Measurements from ENCODE around the gene PDS5B.
A peak's percentile ranks its signal among the peaks of the same experiment; 100 is the strongest.

Gene PDS5B

DNA sequence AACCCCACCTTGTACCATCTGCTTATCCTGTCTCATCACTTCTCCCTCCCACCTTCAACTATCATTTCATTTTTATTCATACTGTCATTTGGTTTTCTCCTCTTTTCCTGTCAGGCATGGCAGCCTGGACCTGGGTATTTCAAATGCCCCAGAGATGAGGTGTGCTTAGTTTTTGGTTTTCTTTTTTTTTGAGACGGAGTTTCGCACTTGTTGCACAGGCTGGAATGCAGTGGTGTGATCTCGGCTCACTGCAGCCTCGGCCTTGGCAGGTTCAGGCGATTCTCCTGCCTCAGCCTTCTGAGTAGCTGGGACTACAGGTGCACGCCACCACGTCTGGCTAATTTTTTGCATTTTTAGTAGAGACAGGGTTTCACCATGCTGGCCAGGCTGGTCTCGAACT, 5.8 kb downstream of the PDS5B start:
- no peak for DNase-seq (ENCODE audit: low spot score)

DNA sequence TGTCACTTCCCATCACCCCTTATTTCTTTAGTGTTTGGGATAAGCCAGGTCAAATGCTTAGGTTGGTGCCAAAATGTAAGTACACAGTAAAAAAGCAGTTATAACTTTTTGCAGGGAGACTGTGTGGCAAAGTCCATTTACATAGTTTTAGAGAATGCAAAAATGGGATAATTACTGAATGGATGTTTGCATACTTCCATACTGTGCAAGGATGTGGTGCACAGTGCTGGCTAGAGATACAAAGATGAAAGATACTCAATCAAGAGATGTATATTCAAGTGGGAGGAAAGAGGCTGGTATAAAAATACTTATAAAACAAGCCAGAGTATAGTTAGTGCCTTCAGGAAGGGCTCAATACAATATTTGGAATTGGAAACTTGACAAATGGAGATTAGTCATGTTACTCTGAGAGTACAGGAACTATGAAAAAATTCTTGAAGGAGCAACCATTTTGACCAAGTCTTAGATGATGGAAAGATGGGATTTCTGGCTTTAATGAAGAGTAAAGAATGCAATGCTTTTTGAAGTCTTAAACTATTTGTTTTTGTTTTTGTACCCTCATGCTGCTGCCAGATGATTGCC, 8.0 kb downstream of the PDS5B start:
- DNase-seq (ENCODE audit: low spot score) = no peak

DNA sequence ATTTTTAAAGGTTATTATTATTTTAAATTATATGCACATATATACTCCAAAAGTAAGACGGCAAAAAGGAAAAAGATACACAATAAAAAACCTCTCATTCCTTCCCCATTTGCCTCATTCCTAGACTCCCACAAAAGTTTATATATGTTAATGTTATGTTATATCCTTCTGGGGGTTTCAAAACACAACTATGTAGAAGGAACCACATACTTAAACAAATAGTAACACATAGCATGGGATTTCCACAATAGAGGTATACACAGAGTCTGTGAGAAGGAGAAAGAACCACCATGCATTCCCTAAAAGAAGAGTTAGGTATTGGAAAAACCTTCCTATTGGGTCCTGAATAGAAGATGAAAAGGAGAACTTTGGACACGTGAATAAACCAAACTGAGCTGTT, 9.1 kb downstream of the PDS5B start:
- DNase-seq (ENCODE audit: low spot score) = no peak

DNA sequence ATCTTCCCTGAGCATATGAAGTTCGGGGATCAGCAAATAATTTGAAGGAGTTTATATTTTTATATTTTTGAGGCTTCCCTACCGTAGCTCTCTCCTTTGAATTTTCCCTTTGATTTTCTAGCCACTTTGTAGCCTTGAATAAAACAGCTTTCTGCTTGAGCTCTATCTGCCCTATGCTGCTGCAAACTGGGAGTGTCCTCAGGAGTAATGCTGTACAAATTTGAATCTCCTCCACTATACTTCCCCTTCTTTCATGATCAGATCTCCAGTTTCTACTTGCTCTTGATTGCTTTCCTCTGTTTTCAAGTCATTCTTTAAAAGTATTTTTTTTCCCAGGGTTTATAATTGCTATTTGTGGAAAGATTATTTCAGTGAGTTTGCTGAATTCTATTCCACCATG, 14.6 kb downstream of the PDS5B start:
- DNase-seq (ENCODE audit: low spot score) = no peak

DNA sequence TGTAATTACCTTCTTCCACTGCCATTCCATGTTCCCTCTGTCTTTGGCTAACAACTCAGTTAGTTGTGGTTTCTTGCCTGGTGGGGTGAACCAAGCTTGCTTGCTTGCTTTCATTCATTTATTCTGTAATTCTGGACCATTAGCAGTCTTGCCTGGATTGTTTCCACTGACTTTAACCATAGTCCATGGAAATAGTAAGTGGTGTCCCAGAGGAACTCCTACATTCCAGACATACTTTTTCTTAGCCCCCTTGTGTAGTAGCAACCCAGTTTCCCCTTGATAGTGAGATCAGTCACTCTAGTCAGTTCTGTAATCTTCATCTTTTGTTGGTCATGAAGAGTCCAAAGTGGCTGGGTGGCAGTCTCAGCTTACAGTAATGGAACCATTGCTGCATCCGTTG, 23.2 kb downstream of the PDS5B start:
- DNase-seq (ENCODE audit: low spot score) = no peak

DNA sequence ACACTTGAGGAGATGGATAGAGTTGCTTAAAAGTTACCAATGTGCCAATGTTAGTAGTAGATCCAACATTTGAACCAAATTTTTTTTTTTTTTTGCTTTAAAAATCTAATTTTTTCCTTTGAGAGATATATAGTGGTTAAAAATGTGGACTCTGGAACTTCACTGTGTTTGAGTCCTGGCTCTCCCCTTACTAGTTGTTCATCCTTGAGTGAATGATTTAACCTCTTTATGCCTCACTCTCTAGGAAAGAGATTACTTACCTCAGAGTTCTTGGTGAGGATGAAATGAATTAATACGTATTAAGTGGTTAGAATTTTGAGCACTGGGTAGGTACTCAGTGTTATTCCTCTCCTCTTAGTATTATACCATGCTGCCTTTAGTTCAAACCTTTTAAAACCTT, 24.3 kb downstream of the PDS5B start:
- DNase-seq (ENCODE audit: low spot score) = no peak

DNA sequence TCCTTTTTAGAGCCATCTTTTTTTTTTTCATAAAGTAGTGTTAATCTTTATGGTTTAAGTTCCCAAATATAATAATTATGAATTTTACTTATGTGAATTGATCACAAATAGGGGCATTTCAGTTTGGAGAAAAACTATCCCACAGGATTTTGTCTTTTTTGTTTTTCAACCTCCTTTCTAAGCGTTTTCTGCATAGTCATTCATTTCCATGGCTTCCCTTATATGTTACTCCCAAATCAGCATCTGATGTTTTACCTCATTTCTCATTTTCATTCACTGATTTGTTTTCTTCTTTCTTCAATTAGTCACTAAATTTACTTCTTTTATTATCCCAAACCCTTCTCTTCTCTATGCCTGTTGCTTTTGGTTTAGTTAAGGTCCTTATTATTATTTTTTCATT, 24.7 kb downstream of the PDS5B start:
- no peak for DNase-seq (ENCODE audit: low spot score)

DNA sequence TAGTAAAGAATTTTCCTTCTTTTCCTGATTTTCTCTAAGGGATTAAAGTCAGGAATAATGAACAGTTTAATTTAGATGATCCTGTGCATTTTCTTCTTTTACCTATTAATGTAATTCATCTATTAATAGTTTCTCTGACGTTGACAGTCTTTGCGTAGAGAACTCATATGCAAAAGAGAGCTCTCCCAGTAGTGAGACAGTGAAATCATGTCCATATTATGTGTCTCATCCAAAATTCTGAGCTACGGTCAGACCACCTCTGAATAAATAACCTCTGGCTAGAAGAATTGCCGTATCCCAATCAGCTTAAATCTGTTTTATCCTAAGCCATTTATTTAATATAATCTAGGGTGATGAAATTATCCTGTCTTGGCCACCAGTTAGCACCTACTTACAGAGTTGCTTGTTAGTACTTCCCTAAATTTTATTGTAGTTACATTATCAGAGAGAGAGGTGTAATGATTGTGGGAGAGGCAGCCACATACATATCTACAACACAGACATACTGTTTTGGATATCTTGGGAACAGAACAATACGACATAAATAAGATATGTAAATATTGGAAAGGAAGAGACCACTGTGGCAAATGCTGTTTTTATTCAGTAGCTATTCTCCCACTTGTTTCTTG, 30.7 kb downstream of the PDS5B start:
- DNase-seq (ENCODE audit: low spot score) = no peak

DNA sequence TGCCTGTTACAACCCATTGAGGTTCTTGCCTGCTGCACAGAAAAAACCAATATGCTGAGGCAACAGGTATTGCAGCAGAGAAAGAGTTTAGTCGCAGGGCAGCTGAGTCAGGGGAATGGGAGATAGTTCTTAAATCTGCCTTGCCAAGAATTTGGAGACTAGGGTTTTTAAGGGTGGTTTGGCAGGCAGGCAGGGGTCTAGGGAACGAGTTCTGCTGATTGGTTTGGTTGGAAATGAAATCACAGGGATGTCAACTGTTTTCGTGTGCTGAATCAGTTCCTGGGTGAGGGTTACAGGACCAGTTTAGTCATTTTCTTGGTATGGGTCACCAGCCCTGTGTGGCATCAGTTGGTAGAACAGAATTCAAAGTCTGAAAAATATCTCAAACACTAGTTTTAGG, 36.6 kb downstream of the PDS5B start:
- no peak for DNase-seq (ENCODE audit: low spot score)

DNA sequence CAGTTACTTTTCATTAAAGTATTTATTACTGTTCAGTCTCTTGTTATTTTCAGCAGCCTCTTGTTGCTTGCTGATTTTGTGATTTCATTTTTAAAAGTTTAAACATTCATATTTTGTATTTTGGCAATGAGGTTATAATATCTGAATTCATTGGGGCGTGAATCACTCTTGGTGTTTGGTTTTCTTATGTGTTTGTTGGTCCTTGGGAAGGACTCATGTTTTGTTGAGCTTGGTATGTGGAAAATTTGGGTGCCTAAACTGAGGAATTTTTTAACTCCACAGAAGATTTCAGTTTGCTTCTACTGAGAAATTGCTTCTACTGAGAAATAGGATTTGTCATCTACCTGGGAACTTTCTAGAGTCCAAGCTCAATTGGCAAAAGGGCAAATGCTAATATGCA, 38.2 kb downstream of the PDS5B start:
- DNase-seq (ENCODE audit: low spot score) = no peak

DNA sequence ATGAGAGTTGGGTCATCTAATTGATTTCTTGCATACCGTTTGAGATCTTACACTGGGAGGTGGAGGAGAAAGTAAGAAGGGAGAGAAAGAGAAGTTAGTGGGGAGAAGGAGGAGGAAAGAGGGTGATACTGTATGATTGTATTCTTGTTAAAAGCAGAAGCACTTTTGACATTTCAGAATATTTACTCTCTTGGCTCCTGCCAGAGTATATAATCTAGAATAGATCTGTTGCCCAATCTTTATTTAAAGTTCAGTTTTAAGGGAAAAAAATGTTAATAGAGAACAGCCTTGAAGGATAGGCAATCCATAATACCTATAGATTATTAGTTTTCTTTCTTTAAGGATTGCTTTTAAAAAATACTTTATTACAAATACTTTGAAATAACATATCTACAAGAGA, 41.5 kb downstream of the PDS5B start:
- no peak for DNase-seq (ENCODE audit: low spot score)

DNA sequence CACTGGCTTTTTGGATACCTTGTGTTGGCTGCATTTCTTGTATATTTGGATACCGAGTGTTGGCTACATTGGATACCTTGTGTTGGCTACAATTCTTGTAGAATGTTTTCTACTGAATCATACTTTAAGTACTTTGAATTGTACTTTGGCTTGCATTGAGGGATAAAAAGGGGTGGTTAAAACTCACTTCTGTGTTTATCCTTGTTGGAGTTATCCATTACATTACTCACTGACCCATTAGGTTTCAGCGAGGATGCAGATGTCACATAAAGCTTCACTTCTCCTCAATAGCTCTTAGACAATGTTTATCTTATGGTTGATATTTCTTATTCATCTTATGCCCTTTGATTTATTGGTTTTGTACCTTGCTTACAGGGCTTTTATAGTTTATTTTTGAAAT, 43.1 kb downstream of the PDS5B start:
- DNase-seq (ENCODE audit: low spot score) = no peak

DNA sequence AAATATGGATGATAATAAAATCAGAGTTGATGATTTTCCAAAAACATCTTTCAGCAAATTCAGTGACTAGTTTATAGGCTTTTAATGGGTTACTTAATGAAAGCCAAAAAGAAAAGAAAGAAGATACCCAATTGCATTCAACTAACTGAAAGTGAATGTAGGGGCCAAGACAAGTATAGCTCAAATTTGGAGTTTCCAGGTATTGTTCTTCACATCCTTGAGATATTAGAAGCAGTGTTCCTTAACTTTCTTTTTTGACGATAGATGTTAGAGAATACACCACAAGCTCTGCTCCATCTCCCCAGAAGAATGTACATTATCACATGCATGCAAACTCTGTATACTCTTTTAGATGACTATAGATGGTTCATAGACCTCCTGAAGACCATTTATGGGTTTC, 43.6 kb downstream of the PDS5B start:
- DNase-seq (ENCODE audit: low spot score) = no peak

DNA sequence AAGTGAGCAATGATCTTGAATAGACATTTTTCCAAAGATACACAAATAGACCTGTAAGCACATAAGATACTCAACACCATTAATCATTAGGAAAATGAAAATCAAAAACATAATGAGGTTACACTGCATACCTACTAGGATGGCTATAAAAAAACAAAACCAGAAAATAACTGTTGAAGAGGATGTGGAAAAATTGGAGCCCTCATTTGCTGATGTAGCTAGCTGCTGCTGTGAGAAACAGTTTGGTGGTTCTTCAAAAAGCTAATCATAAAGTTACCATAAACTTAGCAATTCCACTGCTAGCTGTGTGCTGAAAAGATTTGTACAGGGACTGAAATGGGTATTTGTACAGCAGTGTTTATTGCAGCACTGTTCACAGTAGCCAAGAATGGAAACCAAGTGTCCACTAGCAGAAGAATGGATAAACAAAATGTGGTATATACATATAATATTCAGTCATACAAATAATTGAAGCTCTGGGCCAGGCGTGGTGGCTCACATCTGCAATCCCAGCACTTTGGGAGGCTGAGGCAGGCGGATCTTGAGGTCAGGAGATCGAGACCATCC, 46.2 kb downstream of the PDS5B start:
- no peak for DNase-seq (ENCODE audit: low spot score)

DNA sequence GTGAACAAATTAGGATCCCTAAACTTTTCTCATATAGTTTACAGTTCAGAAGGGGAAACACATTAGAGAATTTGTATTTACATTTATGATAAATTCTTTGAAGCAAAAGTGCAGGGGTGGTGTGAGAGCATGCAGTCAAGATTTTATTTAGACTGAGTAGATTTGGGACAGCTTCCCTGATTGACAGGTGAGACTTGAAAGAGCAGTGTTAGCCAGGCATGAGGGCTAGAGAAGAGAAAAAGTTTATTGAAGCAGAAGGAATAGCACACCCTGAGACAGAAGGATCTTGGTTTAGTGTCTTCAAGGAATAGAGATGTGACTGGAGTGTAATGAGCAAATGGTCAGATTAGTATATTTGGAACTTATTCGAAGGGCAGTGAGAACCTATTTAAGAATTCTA, 50.5 kb downstream of the PDS5B start:
- DNase-seq (ENCODE audit: low spot score) = no peak

DNA sequence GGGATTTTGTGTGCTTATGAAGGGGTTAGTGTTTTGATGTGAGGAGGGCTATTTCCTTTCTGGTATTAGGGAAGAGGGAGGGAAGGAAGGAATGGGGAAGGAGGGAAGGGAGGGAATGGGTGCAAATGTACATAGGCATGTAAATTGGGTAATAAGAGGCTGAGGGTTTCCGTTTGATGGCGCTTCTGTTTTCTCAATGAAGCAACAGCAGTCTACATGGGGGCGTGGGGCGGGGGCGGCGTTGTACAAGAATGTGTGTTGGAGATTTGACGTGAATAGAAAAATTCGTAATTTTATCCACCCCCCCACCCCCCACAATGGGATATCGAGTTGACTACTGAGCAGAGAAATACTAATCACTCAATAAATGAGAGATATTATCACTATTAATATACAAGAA, 52.5 kb downstream of the PDS5B start:
- no peak for DNase-seq (ENCODE audit: low spot score)

DNA sequence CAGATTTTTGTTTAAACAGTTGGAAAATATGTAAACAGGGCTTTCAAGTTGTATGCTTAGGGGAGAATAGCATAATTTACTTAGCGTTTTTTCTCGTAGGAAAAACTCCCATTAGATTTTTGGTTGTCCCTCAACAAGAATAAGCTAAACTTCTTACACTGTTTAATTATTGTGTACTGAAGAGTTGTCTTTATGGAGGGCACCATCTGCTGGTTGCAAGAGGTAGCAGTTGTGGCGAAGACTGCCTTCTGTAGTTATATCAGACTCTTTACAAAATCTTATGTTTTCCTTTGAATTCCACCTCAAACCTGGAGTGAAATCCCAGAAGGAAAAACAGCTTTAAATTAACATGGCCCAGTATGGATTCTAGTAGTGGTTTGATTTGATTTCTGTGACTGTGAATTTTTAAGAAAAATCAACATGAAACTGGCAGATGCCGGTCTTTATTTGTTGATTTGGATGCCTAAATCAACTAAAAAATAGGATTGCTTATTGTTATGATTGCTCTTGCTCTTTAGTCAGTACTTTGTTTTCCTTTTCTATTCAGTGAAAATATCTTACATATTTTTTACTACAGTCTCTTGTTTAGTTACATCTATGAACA, 53.4 kb downstream of the PDS5B start:
- DNase-seq (ENCODE audit: low spot score) = peak; percentile 68

DNA sequence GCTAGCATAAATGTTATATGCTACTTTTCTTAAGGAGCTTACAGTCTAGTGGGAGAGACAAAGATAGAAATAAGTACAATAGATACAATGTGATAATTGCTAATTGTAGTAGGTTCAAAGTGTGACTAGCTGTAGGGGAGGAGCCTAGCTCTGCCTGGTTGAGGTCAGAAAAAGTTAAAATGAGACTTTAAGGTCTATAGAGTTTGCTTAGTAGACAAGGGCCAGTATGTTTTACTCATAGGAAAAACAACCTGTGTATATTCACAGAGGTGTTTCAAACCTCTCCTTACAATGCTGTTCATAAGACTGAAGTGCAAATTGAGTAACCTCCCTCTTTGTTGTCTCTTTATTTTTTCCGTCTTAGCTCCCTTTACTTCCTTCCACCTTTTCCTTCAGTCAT, 56.1 kb downstream of the PDS5B start:
- no peak for DNase-seq (ENCODE audit: low spot score)

DNA sequence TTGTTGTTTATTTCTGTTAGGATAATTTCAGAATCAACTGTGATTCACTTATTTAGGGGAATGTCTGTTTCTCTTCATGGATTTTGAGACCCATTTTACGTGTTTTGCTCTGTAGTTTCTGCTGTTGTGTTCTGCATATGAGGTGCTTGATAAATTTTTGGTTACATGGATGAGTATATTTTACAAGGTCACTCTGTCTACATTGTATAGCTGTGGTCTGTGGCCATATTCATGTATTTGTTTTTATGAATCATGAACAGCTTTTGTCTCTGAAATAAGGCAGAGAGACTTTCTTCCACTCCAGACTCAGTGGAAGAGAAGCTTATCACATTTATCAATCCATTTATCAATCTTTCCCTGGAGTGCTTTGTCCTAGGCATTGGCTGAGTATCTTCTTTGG, 56.6 kb downstream of the PDS5B start:
- no peak for DNase-seq (ENCODE audit: low spot score)

DNA sequence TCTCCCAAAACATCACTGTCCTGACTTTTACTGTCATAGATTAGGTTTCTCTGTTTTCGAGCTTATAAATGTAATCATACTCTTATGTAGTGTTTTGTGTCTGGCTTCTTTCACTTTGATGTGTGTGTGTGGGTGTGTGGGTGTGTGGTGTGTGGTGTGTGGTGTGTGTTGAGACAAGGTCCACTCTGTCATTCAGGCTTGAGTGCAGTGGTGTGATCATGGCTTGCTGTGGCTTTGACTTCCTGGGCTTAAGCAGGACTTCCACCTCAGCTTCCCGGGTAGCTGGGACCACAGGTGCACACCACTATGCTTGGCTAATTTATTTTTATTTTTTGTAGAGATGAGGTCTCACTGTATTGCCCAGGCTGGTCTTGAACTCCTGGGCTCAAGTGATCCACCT, 59.6 kb downstream of the PDS5B start:
- DNase-seq (ENCODE audit: low spot score) = no peak

DNA sequence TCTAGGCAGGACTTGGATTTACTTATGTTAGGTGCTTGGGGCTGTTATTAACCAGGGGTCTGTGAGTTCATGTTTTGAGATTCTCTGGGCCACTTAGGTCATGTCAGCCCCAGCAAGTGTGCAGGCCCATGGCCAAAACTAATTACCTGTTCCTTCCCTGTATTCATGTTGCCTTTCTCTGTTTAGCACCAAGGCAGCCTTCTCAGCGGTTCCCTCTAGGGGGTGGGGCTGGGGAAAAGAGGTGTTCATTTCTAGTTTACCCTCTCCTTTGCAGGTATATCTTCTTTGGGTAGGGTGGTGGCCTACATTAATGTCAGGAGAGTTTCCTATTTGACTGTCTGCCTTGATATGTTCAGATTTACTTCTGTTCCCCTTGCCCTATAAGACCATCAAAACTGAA, 61.7 kb downstream of the PDS5B start:
- DNase-seq (ENCODE audit: low spot score) = no peak

DNA sequence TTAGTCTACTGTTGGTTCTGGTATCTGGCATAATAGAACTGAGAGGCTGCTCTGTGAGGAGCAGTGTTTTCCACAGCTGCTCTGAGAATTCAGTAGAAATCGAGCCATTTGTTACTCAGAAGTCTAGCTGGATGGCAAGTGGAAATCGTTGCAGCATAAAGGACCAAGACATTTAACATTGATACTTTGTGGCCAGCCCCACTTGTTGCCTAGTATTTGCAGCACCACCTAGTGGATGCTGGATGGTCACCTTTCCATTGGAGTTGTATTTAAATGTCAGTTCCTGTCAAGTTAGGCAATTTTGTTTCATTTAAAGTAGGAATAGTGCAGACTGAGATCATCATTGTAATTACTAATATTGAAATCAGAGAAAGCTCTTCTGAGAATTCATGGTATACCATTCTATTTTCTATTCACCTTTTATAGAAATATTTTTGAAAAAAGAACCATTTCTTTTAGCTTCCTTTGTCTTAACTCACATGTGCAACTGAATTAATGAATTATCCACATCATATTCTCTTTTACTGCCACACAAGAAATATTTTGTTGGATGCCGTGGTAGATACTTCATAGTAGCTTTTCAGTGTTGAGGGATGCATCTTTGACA, 64.6 kb downstream of the PDS5B start:
- peak; percentile 40 for DNase-seq (ENCODE audit: low spot score)

DNA sequence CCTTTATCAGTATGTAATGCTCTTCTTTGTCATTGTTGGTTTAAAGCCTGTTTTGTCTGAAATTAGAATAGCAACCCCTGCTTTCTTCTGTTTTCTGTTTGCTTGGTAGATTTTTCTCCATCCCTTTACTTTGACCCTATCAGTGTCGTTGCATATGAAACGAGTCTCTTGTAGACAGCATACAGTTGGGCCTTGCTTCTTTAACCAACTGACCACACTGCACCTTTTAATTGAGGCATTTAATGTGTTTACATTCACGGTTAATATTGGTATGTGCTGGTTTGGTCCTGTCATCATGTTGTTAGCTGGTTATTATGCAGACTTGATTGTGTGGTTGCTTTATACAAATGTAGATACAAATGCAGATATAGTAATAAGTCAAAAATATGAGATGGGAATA, 71.1 kb downstream of the PDS5B start:
- no peak for DNase-seq (ENCODE audit: low spot score)

Data from COLO829 (cell line).